GM23338 (cell line): ENCODE results near the gene FAM161B. TPM values are rescaled to one million over a fixed set of nuclear protein-coding genes. Genes with fewer than 3 reads are reported as not detected.

Experiments used
- ATAC-seq: fragments of 200-7000 bp; cut with Tn5 transposase; 3 replicates; pipeline ENCODE4 v1.9.1; 2020
- DNase-seq: peaks from one replicate; pipeline ENCODE4 v3.0.0-alpha.2; 2015; ENCODE audit warnings: low spot score
- H2AFZ ChIP-seq: fragments of 200-600 bp; sonication (generic); 2 replicates; pipeline ENCODE4 v1.8.0; 2016; ENCODE audit warnings: antibody characterized with exemption, mild to moderate bottlenecking, moderate library complexity
- H3F3A ChIP-seq: fragments of 200-600 bp; sonication (generic); replicated peaks from 2 replicates; pipeline ENCODE4 v1.8.0; 2017; ENCODE audit warnings: antibody characterized with exemption, mixed run types, low read depth
- H3K27ac ChIP-seq: fragments of 200-600 bp; sonication (generic); 2 replicates; pipeline ENCODE4 v1.6.1; 2016; ENCODE audit warnings: low read depth
- H3K27me3 ChIP-seq: fragments of 200-600 bp; sonication (generic); 2 replicates; pipeline ENCODE4 v1.8.0; 2016; ENCODE audit warnings: mild to moderate bottlenecking, mixed run types, moderate library complexity; ENCODE audit not compliant: insufficient read depth
- H3K36me3 ChIP-seq: fragments of 200-600 bp; sonication (generic); 2 replicates; pipeline ENCODE4 v1.8.0; 2016; ENCODE audit warnings: mild to moderate bottlenecking; ENCODE audit not compliant: insufficient read depth
- H3K4me1 ChIP-seq: fragments of 200-600 bp; sonication (generic); 2 replicates; pipeline ENCODE4 v1.8.0; 2016; ENCODE audit warnings: mild to moderate bottlenecking, moderate library complexity; ENCODE audit not compliant: insufficient read depth
- H3K4me2 ChIP-seq: fragments of 200-600 bp; sonication (generic); 2 replicates; pipeline ENCODE4 v1.7.1; 2017; ENCODE audit warnings: mixed run types
- H3K4me3 ChIP-seq: fragments of 200-600 bp; sonication (generic); 2 replicates; pipeline ENCODE4 v1.6.1; 2016; ENCODE audit warnings: mixed run types
- H3K79me2 ChIP-seq: fragments of 200-600 bp; sonication (generic); replicated peaks from 2 replicates; pipeline ENCODE4 v1.8.0; 2017; ENCODE audit warnings: mild to moderate bottlenecking; ENCODE audit not compliant: insufficient read depth
- H3K9me2 ChIP-seq: fragments of 200-600 bp; sonication (generic); 2 replicates; pipeline ENCODE4 v1.8.0; 2017; ENCODE audit not compliant: insufficient read depth
- H4K20me1 ChIP-seq: fragments of 200-600 bp; sonication (generic); replicated peaks from 2 replicates; pipeline ENCODE4 v1.8.0; 2017; ENCODE audit warnings: mild to moderate bottlenecking; ENCODE audit not compliant: insufficient read depth
- H3K27ac Mint-ChIP-seq: 2 replicates; pipeline ENCODE4 v1.8.0; 2020; ENCODE audit warnings: inconsistent platforms, mild to moderate bottlenecking, moderate library complexity, mixed read lengths
- H3K27me3 Mint-ChIP-seq: 3 replicates; pipeline ENCODE4 v1.8.0; 2022; ENCODE audit warnings: low read depth, mild to moderate bottlenecking, moderate library complexity, mixed read lengths, inconsistent platforms; ENCODE audit not compliant: insufficient read depth, poor library complexity
- H3K36me3 Mint-ChIP-seq: 3 replicates; pipeline ENCODE4 v1.8.0; 2021; ENCODE audit warnings: low read depth, mild to moderate bottlenecking, inconsistent platforms, moderate library complexity, mixed read lengths
- H3K4me1 Mint-ChIP-seq: 3 replicates; pipeline ENCODE4 v1.8.0; 2020; ENCODE audit warnings: mild to moderate bottlenecking, inconsistent platforms, mixed read lengths
- H3K4me3 Mint-ChIP-seq: 3 replicates; pipeline ENCODE4 v1.8.0; 2021; ENCODE audit warnings: moderate library complexity, mild to moderate bottlenecking, inconsistent platforms, mixed read lengths
- H3K9me3 Mint-ChIP-seq: 3 replicates; pipeline ENCODE4 v1.8.0; 2020; ENCODE audit warnings: moderate library complexity, mild to moderate bottlenecking, inconsistent platforms, mixed read lengths
- CREB1 ChIP-seq: fragments of 250-450 bp; sonication (Bioruptor Pico); IDR thresholded peaks from 2 replicates; pipeline ENCODE4 v1.5.0; 2020; ENCODE audit warnings: low read depth, mild to moderate bottlenecking, moderate library complexity
- EZH2 ChIP-seq: fragments of 200-600 bp; sonication (generic); IDR thresholded peaks from one replicate; pipeline ENCODE4 v1.8.0; 2017; ENCODE audit warnings: antibody characterized with exemption, mild to moderate bottlenecking, low read depth; ENCODE audit not compliant: unreplicated experiment
- EZH2phosphoT487 ChIP-seq: fragments of 200-600 bp; sonication (generic); IDR thresholded peaks from one replicate; pipeline ENCODE4 v1.8.1; 2018; ENCODE audit warnings: antibody characterized with exemption; ENCODE audit not compliant: unreplicated experiment
- NANOG ChIP-seq: IDR thresholded peaks from 2 replicates; pipeline ENCODE4 v1.6.1; 2016; ENCODE audit warnings: antibody characterized with exemption, borderline replicate concordance
- POLR2AphosphoS5 ChIP-seq: IDR thresholded peaks from 2 replicates; pipeline ENCODE4 v1.6.1; 2016; ENCODE audit warnings: antibody characterized with exemption, low read depth
- STAT1 ChIP-seq: IDR thresholded peaks from one replicate; pipeline ENCODE4 v1.6.1; 2016; ENCODE audit warnings: antibody characterized with exemption; ENCODE audit not compliant: unreplicated experiment
- ZNF114 ChIP-seq: fragments of 250-450 bp; sonication (Bioruptor Pico); IDR thresholded peaks from 2 replicates; pipeline ENCODE4 v1.5.0; 2020; ENCODE audit warnings: mild to moderate bottlenecking, moderate library complexity
- polyA plus RNA-seq: library from polyadenylated mRNA; unstranded; fragments of >200 nt; fragmentation: Nextera tagmentation; extraction: Ambion mirVana; gene quantifications from 2 replicates; pipeline ENCODE4 v1.2.1, GENCODE V29; 2016
- total RNA-seq: library from RNA; depleted of rRNA; stranded (reverse); fragments of >200 nt; shearing (Covaris generic); gene quantifications from 2 replicates; pipeline ENCODE4 v1.2.3, GENCODE V29; 2014
- TF ChIP-seq, protein P1 (sequence below), 2 experiments: fragments of 200-600 bp in 1 of 2; sonication (generic) in 1 of 2; conservative IDR thresholded peaks; 2 replicates each; pipeline versions ENCODE4 v1.5.1 to v1.6.1; 2016 to 2017; ENCODE audit warnings: antibody characterized with exemption in 2 of 2, low read depth in 2 of 2, mild to moderate bottlenecking in 2 of 2, moderate library complexity in 1 of 2
- TF ChIP-seq, protein P2 (sequence below): IDR thresholded peaks from 2 replicates; pipeline ENCODE4 v1.6.1; 2016; ENCODE audit warnings: antibody characterized with exemption

FAM161B gene
- total and polyA plus RNA-seq, 2 experiments from 2014 or later: 0.28 to 2.8 TPM

GRCh38 chr14:73968885-73969284, 19.0 kb upstream of the FAM161B start:
- H3K4me1 Mint-ChIP-seq: peaks cover 5% of the 10 kb centered on the region; the same call in 1 of the 3 replicates
- no peak overlapping the region for H2AFZ ChIP-seq
- H3K27me3 Mint-ChIP-seq: no peaks in the 10 kb centered on the region
- H3F3A ChIP-seq: no peaks in the 10 kb centered on the region
- no peak overlapping the region for H3K27ac ChIP-seq
- no peak overlapping the region for H3K27ac Mint-ChIP-seq
- no peaks in the 10 kb centered on the region for H3K36me3 ChIP-seq
- H4K20me1 ChIP-seq: no peaks in the 10 kb centered on the region; the same call in 1 of the 2 replicates
- H3K4me2 ChIP-seq: no peak overlapping the region
- no peaks in the 10 kb centered on the region for H3K4me1 ChIP-seq
- no peaks in the 10 kb centered on the region for H3K79me2 ChIP-seq
- ATAC-seq: no peak
- H3K4me3 Mint-ChIP-seq: no peak overlapping the region
- no peaks in the 10 kb centered on the region for H3K9me2 ChIP-seq
- no peaks in the 10 kb centered on the region for H3K27me3 ChIP-seq
- H3K9me3 Mint-ChIP-seq: no peaks in the 10 kb centered on the region
- H3K36me3 Mint-ChIP-seq: peaks cover 1% of the 10 kb centered on the region; the same call in 2 of the 3 replicates
- TF ChIP-seq, protein P1, sequence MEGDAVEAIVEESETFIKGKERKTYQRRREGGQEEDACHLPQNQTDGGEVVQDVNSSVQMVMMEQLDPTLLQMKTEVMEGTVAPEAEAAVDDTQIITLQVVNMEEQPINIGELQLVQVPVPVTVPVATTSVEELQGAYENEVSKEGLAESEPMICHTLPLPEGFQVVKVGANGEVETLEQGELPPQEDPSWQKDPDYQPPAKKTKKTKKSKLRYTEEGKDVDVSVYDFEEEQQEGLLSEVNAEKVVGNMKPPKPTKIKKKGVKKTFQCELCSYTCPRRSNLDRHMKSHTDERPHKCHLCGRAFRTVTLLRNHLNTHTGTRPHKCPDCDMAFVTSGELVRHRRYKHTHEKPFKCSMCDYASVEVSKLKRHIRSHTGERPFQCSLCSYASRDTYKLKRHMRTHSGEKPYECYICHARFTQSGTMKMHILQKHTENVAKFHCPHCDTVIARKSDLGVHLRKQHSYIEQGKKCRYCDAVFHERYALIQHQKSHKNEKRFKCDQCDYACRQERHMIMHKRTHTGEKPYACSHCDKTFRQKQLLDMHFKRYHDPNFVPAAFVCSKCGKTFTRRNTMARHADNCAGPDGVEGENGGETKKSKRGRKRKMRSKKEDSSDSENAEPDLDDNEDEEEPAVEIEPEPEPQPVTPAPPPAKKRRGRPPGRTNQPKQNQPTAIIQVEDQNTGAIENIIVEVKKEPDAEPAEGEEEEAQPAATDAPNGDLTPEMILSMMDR (conservative IDR thresholded peaks at IDR 0.05; ENCODE audit: low read depth in 2 of 2): no peak
- TF ChIP-seq, protein P2, sequence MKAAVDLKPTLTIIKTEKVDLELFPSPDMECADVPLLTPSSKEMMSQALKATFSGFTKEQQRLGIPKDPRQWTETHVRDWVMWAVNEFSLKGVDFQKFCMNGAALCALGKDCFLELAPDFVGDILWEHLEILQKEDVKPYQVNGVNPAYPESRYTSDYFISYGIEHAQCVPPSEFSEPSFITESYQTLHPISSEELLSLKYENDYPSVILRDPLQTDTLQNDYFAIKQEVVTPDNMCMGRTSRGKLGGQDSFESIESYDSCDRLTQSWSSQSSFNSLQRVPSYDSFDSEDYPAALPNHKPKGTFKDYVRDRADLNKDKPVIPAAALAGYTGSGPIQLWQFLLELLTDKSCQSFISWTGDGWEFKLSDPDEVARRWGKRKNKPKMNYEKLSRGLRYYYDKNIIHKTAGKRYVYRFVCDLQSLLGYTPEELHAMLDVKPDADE: no peak
- no peak for TF ChIP-seq POLR2AphosphoS5
- TF ChIP-seq EZH2phosphoT487: no peak
- TF ChIP-seq NANOG: no peak
- TF ChIP-seq EZH2: no peak
- no peak for TF ChIP-seq STAT1
- TF ChIP-seq CREB1 (CRISPR knock-in tag): no peak
- DNase-seq: no peak
- H3K4me3 ChIP-seq: no peak overlapping the region

DNA sequence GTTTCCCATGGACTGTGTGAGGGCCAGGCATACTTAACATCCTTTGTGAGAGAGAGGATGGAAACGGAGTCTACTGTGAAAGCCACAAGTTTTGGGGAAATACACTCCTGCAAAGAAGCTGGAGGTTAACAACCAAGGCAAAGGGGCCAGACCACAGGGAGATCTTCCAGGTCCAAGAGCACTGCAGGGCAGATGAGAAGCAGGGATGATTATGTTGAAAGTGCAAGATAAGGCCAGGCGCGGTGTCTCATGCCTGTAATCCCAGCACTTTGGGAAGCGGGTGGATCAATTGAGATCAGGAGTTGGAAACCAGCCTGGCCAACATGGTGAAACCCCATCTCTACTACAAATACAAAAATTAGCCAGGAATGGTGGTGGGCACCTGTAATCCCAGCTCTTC, 15.3 kb upstream of the FAM161B start:
- H3K9me2 ChIP-seq: no peaks in the 10 kb centered on the region
- TF ChIP-seq STAT1 (no peak), EZH2 (no peak), ZNF114 (no peak), NANOG (no peak)
- TF ChIP-seq, protein P1 (conservative IDR thresholded peaks at IDR 0.05; ENCODE audit: low read depth in 2 of 2): no peak
- no peaks in the 10 kb centered on the region for H3K79me2 ChIP-seq
- H3K27ac Mint-ChIP-seq: no peak overlapping the region
- H3K4me2 ChIP-seq: no peak overlapping the region
- H2AFZ ChIP-seq: no peak overlapping the region
- H3K4me3 Mint-ChIP-seq: no peak overlapping the region
- H3K36me3 ChIP-seq: no peaks in the 10 kb centered on the region
- no peaks in the 10 kb centered on the region for H3F3A ChIP-seq
- H3K4me1 ChIP-seq: no peaks in the 10 kb centered on the region
- DNase-seq (no peak), ATAC-seq (no peak)
- H3K36me3 Mint-ChIP-seq: peaks cover 17% of the 10 kb centered on the region; the same call in 2 of the 3 replicates
- H3K27me3 ChIP-seq: no peaks in the 10 kb centered on the region
- no peaks in the 10 kb centered on the region; the same call in 1 of the 2 replicates for H4K20me1 ChIP-seq
- H3K27ac ChIP-seq: no peak overlapping the region
- H3K4me1 Mint-ChIP-seq: no peaks in the 10 kb centered on the region
- H3K4me3 ChIP-seq: no peak overlapping the region
- H3K27me3 Mint-ChIP-seq: no peaks in the 10 kb centered on the region
- H3K9me3 Mint-ChIP-seq: no peaks in the 10 kb centered on the region
